Vagina (tissue), 2 donors: ENCODE results near the gene ZBED3. TPM values are rescaled to one million over a fixed set of nuclear protein-coding genes. Genes with fewer than 3 reads are reported as not detected.

ENCODE experiments used
- DNase-seq, 2 donors: peaks; one replicate each; pipeline ENCODE4 v3.0.0-alpha.2; 2017; ENCODE audit errors: extremely low spot score in 2 of 2
- H3K27ac ChIP-seq: fragments of 200-600 bp; sonication (generic); one replicate; pipeline ENCODE4 v1.5.1; 2019
- H3K27me3 ChIP-seq: fragments of 200-600 bp; sonication (generic); one replicate; pipeline ENCODE4 v1.5.1; 2019
- H3K36me3 ChIP-seq, 2 donors: fragments of 200-600 bp; sonication (generic); one replicate each; pipeline ENCODE4 v1.5.1; 2017 to 2019
- H3K4me1 ChIP-seq: fragments of 200-600 bp; sonication (generic); one replicate; pipeline ENCODE4 v1.5.1; 2019
- H3K4me3 ChIP-seq, 2 donors: fragments of 200-600 bp; sonication (generic); 1 replicate in 1 of 2; 2 replicates in 1 of 2; pipeline ENCODE4 v1.5.1; 2016 to 2019
- H3K9me3 ChIP-seq: fragments of 200-600 bp; sonication (generic); one replicate; pipeline ENCODE4 v1.5.1; 2019
- CTCF ChIP-seq, 3 experiments: fragments of 450-650 bp in 2 of 3; fragments of 200-600 bp in 1 of 3; sonication (generic) in 1 of 3; IDR thresholded peaks; one replicate each; pipeline ENCODE4 v1.5.1; 2017 to 2019; ENCODE audit warnings: antibody characterized with exemption in 3 of 3, mild to moderate bottlenecking in 2 of 3, moderate library complexity in 2 of 3
- POLR2A ChIP-seq, 2 donors: fragments of 450-650 bp; IDR thresholded peaks; one replicate each; pipeline ENCODE4 v1.6.1; 2017; ENCODE audit warnings: antibody characterized with exemption in 2 of 2, mild to moderate bottlenecking in 2 of 2, moderate library complexity in 2 of 2
- POLR2AphosphoS5 ChIP-seq, 2 donors: sonication (generic); formaldehyde crosslinking; IDR thresholded peaks; one replicate each; pipeline ENCODE4 v1.9.0; 2017; ENCODE audit warnings: antibody characterized with exemption in 2 of 2, mild to moderate bottlenecking in 2 of 2, low read depth in 1 of 2; ENCODE audit not compliant: insufficient read depth in 1 of 2
- intact Hi-C: fragments of 100-400 bp; cut with DNase I; formaldehyde crosslinking; loops from one replicate; pipeline ENCODE4 v1.15.1; 2023
- total RNA-seq: library from RNA; depleted of rRNA; stranded (reverse); fragments of >200 nt; gene quantifications from one replicate; pipeline ENCODE4 v1.2.3, GENCODE V29; 2016

ZBED3 gene
- total RNA-seq, 1 donor from 2014 or later = 9.1 TPM

- Histone ChIP-seq H3K4me1 (peaks cover 26% of the 10 kb centered on the region), H3K27ac (no peak overlapping the region), H3K9me3 (no peaks in the 10 kb centered on the region), H3K4me3 (no peak overlapping the region), H3K36me3 (peaks cover 0 to 25% of the 10 kb centered on the region in 2 donors), H3K27me3 (no peaks in the 10 kb centered on the region)
- TF ChIP-seq CTCF (IDR thresholded peaks at IDR 0.05) (no peak), POLR2A (IDR thresholded peaks at IDR 0.05) (no peak), POLR2AphosphoS5 (IDR thresholded peaks at IDR 0.05; ENCODE audit: insufficient read depth in 1 of 2, low read depth in 1 of 2) (no peak)
- intact Hi-C loops = no loop called here
- DNase-seq = no peak
Measured at GRCh38 chr5:77033338-77033737, 53.7 kb downstream of the ZBED3 start.

- Histone ChIP-seq H3K4me3 (no peak overlapping the region), H3K4me1 (peaks cover 26% of the 10 kb centered on the region), H3K9me3 (no peaks in the 10 kb centered on the region), H3K27ac (no peak overlapping the region), H3K27me3 (no peaks in the 10 kb centered on the region), H3K36me3 (peaks cover 0 to 22% of the 10 kb centered on the region in 2 donors)
- TF ChIP-seq CTCF (IDR thresholded peaks at IDR 0.05) (no peak), POLR2A (IDR thresholded peaks at IDR 0.05) (no peak), POLR2AphosphoS5 (IDR thresholded peaks at IDR 0.05; ENCODE audit: insufficient read depth in 1 of 2, low read depth in 1 of 2) (no peak)
- DNase-seq = no peak
- intact Hi-C loops = no loop called here
Measured at GRCh38 chr5:77032635-77033034, 54.5 kb downstream of the ZBED3 start.

- TF ChIP-seq CTCF (IDR thresholded peaks at IDR 0.05) = no peak
- TF ChIP-seq POLR2A (IDR thresholded peaks at IDR 0.05) = no peak
- TF ChIP-seq POLR2AphosphoS5 (IDR thresholded peaks at IDR 0.05; ENCODE audit: insufficient read depth in 1 of 2, low read depth in 1 of 2) = no peak
- Histone ChIP-seq H3K4me1 (peaks cover 26% of the 10 kb centered on the region), H3K9me3 (no peaks in the 10 kb centered on the region), H3K36me3 (peaks cover 0 to 15% of the 10 kb centered on the region in 2 donors), H3K27me3 (no peaks in the 10 kb centered on the region), H3K27ac (no peak overlapping the region), H3K4me3 (no peak overlapping the region)
- no peak for DNase-seq
- intact Hi-C loops = no loop called here
Measured at GRCh38 chr5:77031891-77032290, 55.2 kb downstream of the ZBED3 start.

DNA sequence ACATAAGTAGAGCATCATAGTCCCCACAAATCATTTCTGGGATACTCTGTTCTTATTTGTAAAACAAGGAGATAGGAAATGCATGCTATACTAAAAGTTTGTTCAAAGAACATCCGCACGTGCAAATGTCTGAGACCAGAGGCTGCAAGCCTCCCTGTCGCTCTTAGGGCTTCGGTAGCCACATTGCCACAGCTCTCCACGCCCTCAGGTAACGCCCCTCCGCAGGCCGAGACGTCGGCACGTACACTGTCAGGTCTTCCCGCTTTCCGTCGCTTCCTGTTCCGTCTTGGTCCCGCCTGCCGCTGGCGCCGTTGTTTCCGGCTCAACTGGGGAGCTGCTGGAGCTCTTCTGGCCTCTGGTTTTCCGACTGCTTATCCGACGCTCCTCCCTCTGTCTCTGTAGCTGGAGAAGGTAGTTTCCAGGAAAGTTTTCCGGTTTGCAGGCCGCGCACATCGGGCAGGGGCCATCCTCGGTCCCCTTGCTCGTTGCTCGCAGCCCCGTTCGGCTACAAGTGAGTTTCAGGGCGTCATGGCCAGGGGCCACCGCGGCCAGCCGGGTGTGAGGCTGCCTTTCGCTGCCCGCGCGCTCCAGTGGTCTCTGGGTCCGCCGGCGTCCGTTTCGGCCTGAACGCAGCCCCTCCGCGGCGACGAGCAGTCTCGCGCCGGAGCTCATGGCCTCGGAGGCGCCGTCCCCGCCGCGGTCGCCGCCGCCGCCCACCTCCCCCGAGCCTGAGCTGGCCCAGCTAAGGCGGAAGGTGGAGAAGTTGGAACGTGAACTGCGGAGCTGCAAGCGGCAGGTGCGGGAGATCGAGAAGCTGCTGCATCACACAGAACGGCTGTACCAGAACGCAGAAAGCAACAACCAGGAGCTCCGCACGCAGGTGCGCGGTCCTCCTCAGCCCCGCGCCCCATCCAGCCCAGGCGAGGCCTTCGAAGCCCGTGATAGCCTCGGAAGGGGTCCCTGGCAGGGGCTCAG, 56.7 kb downstream of the ZBED3 start, which contains the start of gene AGGF1:
Gene AGGF1, plus strand, starts transcription at position 308 of the 975 bp plus-strand sequence. Its CDS starts 363 bp downstream, at position 671.
- Histone ChIP-seq H3K27me3 (no peaks in the 10 kb centered on the region), H3K36me3 (peaks cover 0 to under 1% of the 10 kb centered on the region in 2 donors), H3K4me3 (peak within 1 kb of the TSS; percentile 80 to 91), H3K27ac (peak within 1 kb of the TSS; percentile 88), H3K4me1 (peaks cover 26% of the 10 kb centered on the region), H3K9me3 (no peaks in the 10 kb centered on the region)
- peak in 1 of 2 donors; percentile 91 for DNase-seq
- peak in 1 of 2 donors; percentile 47 for TF ChIP-seq POLR2A (IDR thresholded peaks at IDR 0.05)
- TF ChIP-seq CTCF (IDR thresholded peaks at IDR 0.05) = no peak
- TF ChIP-seq POLR2AphosphoS5 (IDR thresholded peaks at IDR 0.05; ENCODE audit: insufficient read depth in 1 of 2, low read depth in 1 of 2) = peak; percentile 88 to 93
- intact Hi-C loops = no loop called here
